K562 (cell line): ENCODE results near the gene CASKIN2. TPM values are rescaled to one million over a fixed set of nuclear protein-coding genes. Genes with fewer than 3 reads are reported as not detected.

Experiments
- CCAR2 ChIP-seq: fragments of 200-400 bp; formaldehyde crosslinking; IDR thresholded peaks from 2 replicates; pipeline ENCODE4 v1.6.1; 2017; ENCODE audit warnings: mild to moderate bottlenecking, low read depth, low read length
- CREBBP ChIP-seq: IDR thresholded peaks from one replicate; pipeline ENCODE4 v1.6.1; 2012; ENCODE audit warnings: low read depth, mild to moderate bottlenecking, control low read depth, inconsistent platforms, low read length
- CREM ChIP-seq: IDR thresholded peaks from 2 replicates; pipeline ENCODE4 v1.6.1; 2014; ENCODE audit warnings: antibody characterized with exemption, low read depth
- CSDE1 ChIP-seq, 2 experiments: fragments of 450-650 bp; IDR thresholded peaks; 2 replicates each; pipeline ENCODE4 v1.6.1; 2016; ENCODE audit warnings: mild to moderate bottlenecking in 1 of 2
- ETV6 ChIP-seq, 3 experiments: fragments of 150-350 bp in 1 of 3; sonication (generic) in 1 of 3; formaldehyde crosslinking in 1 of 3; IDR thresholded peaks; 2 replicates each; pipeline versions ENCODE4 v1.6.1 to v1.8.0; 2014 to 2022; ENCODE audit warnings: borderline replicate concordance in 2 of 3, low read depth in 2 of 3, antibody characterized with exemption in 1 of 3, low read length in 1 of 3, mild to moderate bottlenecking in 1 of 3, missing genetic modification reagents in 1 of 3
- FOXA1 ChIP-seq: fragments of 450-650 bp; IDR thresholded peaks from 2 replicates; pipeline ENCODE4 v1.6.1; 2016; ENCODE audit warnings: mild to moderate bottlenecking, borderline replicate concordance
- GABPA ChIP-seq: fragments of 200-800 bp; sonication (Bioruptor generic); conservative IDR thresholded peaks from 2 replicates; pipeline ENCODE4 v1.6.1; 2016; ENCODE audit warnings: low read depth, missing genetic modification characterization, missing compliant biosample characterization
- HEY1 ChIP-seq: fragments of 250-450 bp; sonication (Bioruptor Pico); IDR thresholded peaks from 2 replicates; pipeline ENCODE4 v1.5.0; 2020; ENCODE audit warnings: mild to moderate bottlenecking, moderate library complexity, borderline replicate concordance
- KDM4B ChIP-seq, 2 experiments: fragments of 450-650 bp in 1 of 2; sonication (generic) in 1 of 2; IDR thresholded peaks; 2 replicates each; pipeline ENCODE4 v1.6.1; 2016 to 2017; ENCODE audit warnings: borderline replicate concordance in 2 of 2, antibody characterized with exemption in 1 of 2, low read depth in 1 of 2, mild to moderate bottlenecking in 1 of 2
- MCM2 ChIP-seq: fragments of 450-650 bp; IDR thresholded peaks from 2 replicates; pipeline ENCODE4 v1.6.1; 2017; ENCODE audit warnings: low read depth, mild to moderate bottlenecking
- PML ChIP-seq: IDR thresholded peaks from 2 replicates; pipeline ENCODE4 v1.6.1; 2012; ENCODE audit warnings: low read length, inconsistent platforms
- RBM14 ChIP-seq: fragments of 200-400 bp; formaldehyde crosslinking; IDR thresholded peaks from 2 replicates; pipeline ENCODE4 v1.6.1; 2018; ENCODE audit warnings: low read depth, mild to moderate bottlenecking, low read length, moderate library complexity, borderline replicate concordance; ENCODE audit not compliant: insufficient read depth
- SMARCE1 ChIP-seq: fragments of 450-650 bp; IDR thresholded peaks from 2 replicates; pipeline ENCODE4 v1.7.1; 2016; ENCODE audit warnings: mild to moderate bottlenecking
- ZNF696 ChIP-seq: fragments of 250-450 bp; sonication (Bioruptor Pico); conservative IDR thresholded peaks from 2 replicates; pipeline ENCODE4 v1.4.0; 2020; ENCODE audit warnings: mild to moderate bottlenecking, moderate library complexity
- ZSCAN32 ChIP-seq: fragments of 450-650 bp; formaldehyde crosslinking; IDR thresholded peaks from 2 replicates; pipeline ENCODE4 v1.4.0; 2020; ENCODE audit warnings: mild to moderate bottlenecking, moderate library complexity
- polyA plus RNA-seq, 8 experiments: library from polyadenylated mRNA; depleted of rRNA in 4 of 8; stranded (reverse) in 5 of 8; unstranded in 3 of 8; fragments of >200 nt; fragmentation: Nextera tagmentation in 2 of 8; fragmentation: Illumina TruSeq in 1 of 8; extraction: Ambion mirVana in 2 of 8; extraction: Trizol in 1 of 8; gene quantifications; 2 replicates each; pipeline versions ENCODE4 v1.2.1 to v1.2.3, GENCODE V29; 2011 to 2014; ENCODE audit warnings: inconsistent platforms in 1 of 8, missing spikeins in 1 of 8
- total RNA-seq, 7 experiments: library from RNA; depleted of rRNA in 6 of 7; stranded (reverse); fragments of >200 nt in 6 of 7; fragmentation: Illumina TruSeq in 2 of 7; extraction: Trizol in 2 of 7; gene quantifications; 2 replicates each; pipeline versions ENCODE4 v1.2.1 to v1.2.3, GENCODE V29; 2011 to 2021; ENCODE audit warnings: low replicate concordance in 1 of 7
- TF ChIP-seq, protein P1 (sequence below): fragments of 450-650 bp; formaldehyde crosslinking; conservative IDR thresholded peaks from 2 replicates; pipeline ENCODE4 v1.4.0; 2022; ENCODE audit warnings: mild to moderate bottlenecking, missing genetic modification characterization
- TF ChIP-seq, protein P2 (sequence below): fragments of 250-450 bp; sonication (Bioruptor Pico); IDR thresholded peaks from 2 replicates; pipeline ENCODE4 v1.4.0; 2020; ENCODE audit warnings: mild to moderate bottlenecking, moderate library complexity
- TF ChIP-seq, protein P3 (sequence below): fragments of 250-450 bp; sonication (Bioruptor Pico); IDR thresholded peaks from 2 replicates; pipeline ENCODE4 v1.8.0; 2022; ENCODE audit warnings: inconsistent platforms
- TF ChIP-seq, protein P4 (sequence below): fragments of 250-450 bp; sonication (Bioruptor Pico); IDR thresholded peaks from 2 replicates; pipeline ENCODE4 v1.8.0; 2021; ENCODE audit warnings: moderate library complexity, mild to moderate bottlenecking, inconsistent platforms
- TF ChIP-seq, protein P5 (sequence below): sonication (generic); formaldehyde crosslinking; IDR thresholded peaks from 2 replicates; pipeline ENCODE4 v1.8.1; 2022; ENCODE audit warnings: missing genetic modification reagents

CASKIN2 gene
- total and polyA plus RNA-seq, 9 of the 15 experiments (the other 6 are each of a cell fraction or from before 2014, with no cell fraction given): 0.01 to 12.2 (median 2.1) TPM

DNA sequence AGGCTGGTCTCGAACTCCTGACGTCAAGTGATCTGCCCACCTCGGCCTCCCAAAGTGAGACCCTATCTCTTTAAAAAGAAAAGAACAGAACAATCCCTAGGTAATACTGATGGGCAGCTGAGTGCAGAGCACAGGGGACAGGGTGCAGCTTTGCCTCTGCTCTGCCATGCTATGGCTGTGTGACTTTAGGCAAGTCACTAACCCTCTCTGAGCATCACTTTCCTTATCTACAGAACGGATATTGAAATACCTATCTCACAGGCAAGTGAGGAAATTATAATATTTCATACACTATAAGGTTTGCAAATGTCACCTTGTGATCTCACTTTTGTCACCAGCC, 4.1 kb downstream of the CASKIN2 start (continued):
- TF ChIP-seq, protein P1, sequence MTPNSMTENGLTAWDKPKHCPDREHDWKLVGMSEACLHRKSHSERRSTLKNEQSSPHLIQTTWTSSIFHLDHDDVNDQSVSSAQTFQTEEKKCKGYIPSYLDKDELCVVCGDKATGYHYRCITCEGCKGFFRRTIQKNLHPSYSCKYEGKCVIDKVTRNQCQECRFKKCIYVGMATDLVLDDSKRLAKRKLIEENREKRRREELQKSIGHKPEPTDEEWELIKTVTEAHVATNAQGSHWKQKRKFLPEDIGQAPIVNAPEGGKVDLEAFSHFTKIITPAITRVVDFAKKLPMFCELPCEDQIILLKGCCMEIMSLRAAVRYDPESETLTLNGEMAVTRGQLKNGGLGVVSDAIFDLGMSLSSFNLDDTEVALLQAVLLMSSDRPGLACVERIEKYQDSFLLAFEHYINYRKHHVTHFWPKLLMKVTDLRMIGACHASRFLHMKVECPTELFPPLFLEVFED (CRISPR knock-in tag): no peak
- no peak for TF ChIP-seq CREM
- TF ChIP-seq, protein P2, sequence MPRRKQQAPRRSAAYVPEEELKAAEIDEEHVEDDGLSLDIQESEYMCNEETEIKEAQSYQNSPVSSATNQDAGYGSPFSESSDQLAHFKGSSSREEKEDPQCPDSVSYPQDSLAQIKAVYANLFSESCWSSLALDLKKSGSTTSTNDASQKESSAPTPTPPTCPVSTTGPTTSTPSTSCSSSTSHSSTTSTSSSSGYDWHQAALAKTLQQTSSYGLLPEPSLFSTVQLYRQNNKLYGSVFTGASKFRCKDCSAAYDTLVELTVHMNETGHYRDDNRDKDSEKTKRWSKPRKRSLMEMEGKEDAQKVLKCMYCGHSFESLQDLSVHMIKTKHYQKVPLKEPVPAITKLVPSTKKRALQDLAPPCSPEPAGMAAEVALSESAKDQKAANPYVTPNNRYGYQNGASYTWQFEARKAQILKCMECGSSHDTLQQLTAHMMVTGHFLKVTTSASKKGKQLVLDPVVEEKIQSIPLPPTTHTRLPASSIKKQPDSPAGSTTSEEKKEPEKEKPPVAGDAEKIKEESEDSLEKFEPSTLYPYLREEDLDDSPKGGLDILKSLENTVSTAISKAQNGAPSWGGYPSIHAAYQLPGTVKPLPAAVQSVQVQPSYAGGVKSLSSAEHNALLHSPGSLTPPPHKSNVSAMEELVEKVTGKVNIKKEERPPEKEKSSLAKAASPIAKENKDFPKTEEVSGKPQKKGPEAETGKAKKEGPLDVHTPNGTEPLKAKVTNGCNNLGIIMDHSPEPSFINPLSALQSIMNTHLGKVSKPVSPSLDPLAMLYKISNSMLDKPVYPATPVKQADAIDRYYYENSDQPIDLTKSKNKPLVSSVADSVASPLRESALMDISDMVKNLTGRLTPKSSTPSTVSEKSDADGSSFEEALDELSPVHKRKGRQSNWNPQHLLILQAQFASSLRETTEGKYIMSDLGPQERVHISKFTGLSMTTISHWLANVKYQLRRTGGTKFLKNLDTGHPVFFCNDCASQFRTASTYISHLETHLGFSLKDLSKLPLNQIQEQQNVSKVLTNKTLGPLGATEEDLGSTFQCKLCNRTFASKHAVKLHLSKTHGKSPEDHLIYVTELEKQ (CRISPR knock-in tag): no peak
- no peak for TF ChIP-seq PML
- TF ChIP-seq HEY1 (CRISPR knock-in tag): no peak
- no peak for TF ChIP-seq MCM2
- no peak for TF ChIP-seq CREBBP
- TF ChIP-seq ZSCAN32 (CRISPR knock-in tag): no peak
- no peak for TF ChIP-seq ETV6 (IDR thresholded peaks at IDR 0.05; ENCODE audit: borderline replicate concordance in 1 of 2, low read depth in 2 of 2, low read length in 1 of 2)
- no peak for TF ChIP-seq ETV6 (CRISPR knock-in tag; IDR thresholded peaks at IDR 0.05; ENCODE audit: borderline replicate concordance)
- TF ChIP-seq FOXA1: no peak
- no peak for TF ChIP-seq KDM4B (IDR thresholded peaks at IDR 0.05; ENCODE audit: borderline replicate concordance in 2 of 2, low read depth in 1 of 2)
- TF ChIP-seq, protein P3, sequence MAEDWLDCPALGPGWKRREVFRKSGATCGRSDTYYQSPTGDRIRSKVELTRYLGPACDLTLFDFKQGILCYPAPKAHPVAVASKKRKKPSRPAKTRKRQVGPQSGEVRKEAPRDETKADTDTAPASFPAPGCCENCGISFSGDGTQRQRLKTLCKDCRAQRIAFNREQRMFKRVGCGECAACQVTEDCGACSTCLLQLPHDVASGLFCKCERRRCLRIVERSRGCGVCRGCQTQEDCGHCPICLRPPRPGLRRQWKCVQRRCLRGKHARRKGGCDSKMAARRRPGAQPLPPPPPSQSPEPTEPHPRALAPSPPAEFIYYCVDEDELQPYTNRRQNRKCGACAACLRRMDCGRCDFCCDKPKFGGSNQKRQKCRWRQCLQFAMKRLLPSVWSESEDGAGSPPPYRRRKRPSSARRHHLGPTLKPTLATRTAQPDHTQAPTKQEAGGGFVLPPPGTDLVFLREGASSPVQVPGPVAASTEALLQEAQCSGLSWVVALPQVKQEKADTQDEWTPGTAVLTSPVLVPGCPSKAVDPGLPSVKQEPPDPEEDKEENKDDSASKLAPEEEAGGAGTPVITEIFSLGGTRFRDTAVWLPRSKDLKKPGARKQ (CRISPR knock-in tag): no peak
- no peak for TF ChIP-seq CSDE1 (IDR thresholded peaks at IDR 0.05)
- no peak for TF ChIP-seq GABPA (tag)
- no peak for TF ChIP-seq ZNF696 (CRISPR knock-in tag)
- no peak for TF ChIP-seq SMARCE1
- TF ChIP-seq, protein P4, sequence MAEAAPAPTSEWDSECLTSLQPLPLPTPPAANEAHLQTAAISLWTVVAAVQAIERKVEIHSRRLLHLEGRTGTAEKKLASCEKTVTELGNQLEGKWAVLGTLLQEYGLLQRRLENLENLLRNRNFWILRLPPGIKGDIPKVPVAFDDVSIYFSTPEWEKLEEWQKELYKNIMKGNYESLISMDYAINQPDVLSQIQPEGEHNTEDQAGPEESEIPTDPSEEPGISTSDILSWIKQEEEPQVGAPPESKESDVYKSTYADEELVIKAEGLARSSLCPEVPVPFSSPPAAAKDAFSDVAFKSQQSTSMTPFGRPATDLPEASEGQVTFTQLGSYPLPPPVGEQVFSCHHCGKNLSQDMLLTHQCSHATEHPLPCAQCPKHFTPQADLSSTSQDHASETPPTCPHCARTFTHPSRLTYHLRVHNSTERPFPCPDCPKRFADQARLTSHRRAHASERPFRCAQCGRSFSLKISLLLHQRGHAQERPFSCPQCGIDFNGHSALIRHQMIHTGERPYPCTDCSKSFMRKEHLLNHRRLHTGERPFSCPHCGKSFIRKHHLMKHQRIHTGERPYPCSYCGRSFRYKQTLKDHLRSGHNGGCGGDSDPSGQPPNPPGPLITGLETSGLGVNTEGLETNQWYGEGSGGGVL (CRISPR knock-in tag): no peak
- TF ChIP-seq, protein P5, sequence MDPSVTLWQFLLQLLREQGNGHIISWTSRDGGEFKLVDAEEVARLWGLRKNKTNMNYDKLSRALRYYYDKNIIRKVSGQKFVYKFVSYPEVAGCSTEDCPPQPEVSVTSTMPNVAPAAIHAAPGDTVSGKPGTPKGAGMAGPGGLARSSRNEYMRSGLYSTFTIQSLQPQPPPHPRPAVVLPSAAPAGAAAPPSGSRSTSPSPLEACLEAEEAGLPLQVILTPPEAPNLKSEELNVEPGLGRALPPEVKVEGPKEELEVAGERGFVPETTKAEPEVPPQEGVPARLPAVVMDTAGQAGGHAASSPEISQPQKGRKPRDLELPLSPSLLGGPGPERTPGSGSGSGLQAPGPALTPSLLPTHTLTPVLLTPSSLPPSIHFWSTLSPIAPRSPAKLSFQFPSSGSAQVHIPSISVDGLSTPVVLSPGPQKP (CRISPR knock-in tag): no peak
- no peak for TF ChIP-seq RBM14
- TF ChIP-seq CCAR2: no peak
